A204.1 (cell line): ENCODE measurements around the gene TRMT1.

Experiments used
- FAIRE-seq: peaks from 2 replicates; lab custom pipeline; 2012; peaks lifted over from hg19 to GRCh38; lab: Jason Lieb, UNC

Gene TRMT1

DNA sequence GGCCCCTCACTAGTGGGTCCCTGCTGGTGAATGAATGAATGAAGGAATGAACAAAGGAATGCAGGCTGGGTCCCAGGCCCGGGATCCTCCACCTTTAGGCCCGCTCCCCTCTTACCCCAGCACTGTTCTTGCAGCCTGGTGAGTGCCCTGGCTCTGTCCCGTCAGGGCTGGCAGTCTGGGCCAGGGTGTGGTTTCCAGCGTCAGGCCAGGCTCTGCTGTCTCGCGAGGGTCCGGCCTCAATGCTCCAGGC lies 14.2 kb downstream of the TRMT1 start:
- no peak for FAIRE-seq

GRCh38 chr19:13101590-13102415 lies 14.7 kb downstream of the TRMT1 start:
- no peak for FAIRE-seq

DNA sequence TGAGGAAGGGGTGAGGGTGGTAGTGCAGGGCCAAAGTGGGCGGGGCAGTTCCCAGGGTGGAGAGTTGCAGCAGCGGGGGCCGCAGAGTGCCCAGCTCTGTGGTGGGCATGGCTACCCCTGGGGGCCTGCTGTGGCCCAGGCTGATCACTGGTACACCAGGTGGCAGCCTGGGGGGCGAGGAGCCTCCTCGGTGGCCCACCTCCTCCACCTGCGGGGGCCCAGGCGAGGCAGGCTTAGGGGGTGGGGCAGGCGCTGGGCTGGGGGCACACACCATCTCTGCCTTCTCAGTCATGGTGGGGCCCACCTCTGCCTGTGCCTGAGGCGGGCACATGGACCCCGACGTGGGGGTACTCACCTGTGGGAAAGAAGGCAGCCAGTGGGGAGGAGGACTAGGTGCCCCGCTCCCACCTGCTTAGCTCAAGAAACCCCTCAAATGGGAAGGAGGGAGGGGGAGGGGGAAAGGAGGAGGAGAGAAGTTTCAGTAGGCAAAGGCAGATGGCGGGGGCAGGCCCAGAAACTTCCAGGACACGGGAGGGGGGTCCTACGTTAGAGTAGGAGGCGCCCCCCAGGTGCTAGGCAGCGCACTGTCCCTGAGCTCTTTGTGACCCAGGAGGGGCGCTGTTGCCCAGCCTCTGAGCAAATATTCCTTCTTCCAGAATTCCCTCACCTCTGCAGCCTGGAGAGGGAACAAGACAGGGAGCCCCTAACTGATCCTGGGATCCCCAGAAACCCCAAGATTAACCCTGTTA lies 15.5 kb downstream of the TRMT1 start:
- FAIRE-seq, result no peak

- no peak for FAIRE-seq
Measured at GRCh38 chr19:13100031-13100588, 16.4 kb downstream of the TRMT1 start.

- FAIRE-seq, result no peak
Measured at GRCh38 chr19:13099073-13099999, 17.2 kb downstream of the TRMT1 start.

DNA sequence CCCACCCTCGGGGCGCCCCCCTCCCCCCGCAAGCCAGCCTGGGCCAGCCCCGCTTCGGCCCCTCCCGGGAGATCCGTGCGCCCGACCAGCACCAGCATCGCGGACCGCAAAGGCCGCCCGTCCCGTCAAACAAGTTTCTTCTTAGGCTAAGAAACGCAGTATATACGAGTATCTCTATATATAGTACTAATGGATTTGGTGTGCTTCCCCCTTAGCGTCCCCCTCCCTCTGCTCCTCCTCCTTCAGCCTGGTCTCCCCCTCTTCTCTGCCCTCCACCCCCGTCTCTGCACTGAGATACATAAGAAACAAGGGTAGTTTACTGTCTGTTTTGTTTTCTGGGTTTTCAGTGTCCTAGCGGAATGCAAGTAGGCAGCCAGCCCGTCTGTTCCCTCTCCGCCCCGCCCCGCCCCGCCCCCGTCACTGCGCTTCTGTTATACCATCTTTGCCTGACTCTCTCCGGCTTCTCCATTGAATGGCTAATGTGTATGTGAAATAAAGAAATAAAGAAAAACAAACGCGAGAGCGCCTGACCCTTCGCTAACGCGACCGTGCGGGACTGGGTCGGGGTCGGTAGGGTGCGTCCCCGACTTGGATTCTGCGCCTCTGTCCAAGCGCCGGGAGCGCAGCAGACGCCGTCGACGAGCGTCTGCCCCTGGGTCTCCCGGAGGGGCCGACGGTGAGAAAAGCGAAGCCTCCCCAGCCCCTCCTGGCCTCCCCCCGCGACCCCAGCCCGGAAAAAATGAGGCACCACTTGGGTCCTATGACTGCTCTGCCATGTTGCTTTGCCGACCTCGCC lies 18.1 kb downstream of the TRMT1 start:
- FAIRE-seq, result no peak

- FAIRE-seq, result no peak
Measured at GRCh38 chr19:13097463-13098258, 18.9 kb downstream of the TRMT1 start.

- FAIRE-seq, result no peak
Measured at GRCh38 chr19:13097033-13097462, 19.5 kb downstream of the TRMT1 start.

DNA sequence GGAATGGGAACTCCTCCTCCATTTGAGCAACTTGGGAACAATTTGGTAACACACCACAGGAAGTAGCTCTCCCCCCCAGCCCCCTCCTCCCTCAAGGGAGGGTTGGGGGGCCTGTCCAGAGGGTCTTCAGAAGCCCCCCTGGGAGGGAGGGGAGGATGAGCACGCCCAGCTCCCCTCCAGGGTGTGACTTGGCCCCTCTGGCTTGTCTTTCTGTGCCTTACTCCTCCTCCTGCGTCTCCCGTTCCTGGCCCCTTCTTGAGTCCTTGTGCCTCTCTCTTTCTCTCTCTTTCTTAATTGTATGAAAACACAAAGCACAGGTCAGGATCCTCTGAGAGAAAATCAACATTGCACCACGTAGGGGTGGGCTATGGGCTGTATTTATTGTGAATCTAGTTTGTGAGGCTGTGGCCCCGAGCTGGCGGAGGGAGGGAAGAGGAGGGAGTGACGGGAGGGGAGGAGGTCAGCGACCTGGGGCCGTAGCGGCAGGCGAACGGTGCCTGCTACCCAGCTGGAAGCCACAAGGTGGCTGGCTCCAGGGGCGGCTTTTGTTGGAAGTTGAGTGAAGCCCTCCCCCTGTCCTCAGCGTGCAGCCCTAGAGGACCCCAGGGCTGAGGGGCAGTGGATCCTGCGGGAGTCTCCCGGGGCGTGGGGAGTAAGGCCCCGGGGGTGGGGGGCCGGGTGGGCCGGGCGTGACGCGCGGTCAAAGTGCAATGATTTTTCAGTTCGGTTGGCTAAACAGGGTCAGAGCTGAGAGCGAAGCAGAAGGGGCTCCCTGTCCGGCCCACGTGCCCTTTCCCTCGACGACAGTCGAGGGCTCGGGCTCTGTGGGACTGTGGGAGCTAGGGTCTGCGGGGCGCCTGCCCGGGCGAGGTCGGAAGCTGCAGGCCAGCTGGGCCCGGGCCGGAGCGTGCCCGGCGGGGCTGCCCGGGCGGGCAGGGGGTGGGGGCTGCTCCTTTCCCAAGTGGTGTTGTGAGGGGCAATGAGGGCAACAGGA lies 20.3 kb downstream of the TRMT1 start:
- no peak for FAIRE-seq

GRCh38 chr19:13095393-13095784 lies 21.2 kb downstream of the TRMT1 start:
- FAIRE-seq, result no peak

- no peak for FAIRE-seq
Measured at GRCh38 chr19:13094771-13095392, 21.7 kb downstream of the TRMT1 start.

GRCh38 chr19:13094106-13094504 lies 22.4 kb downstream of the TRMT1 start:
- no peak for FAIRE-seq

DNA sequence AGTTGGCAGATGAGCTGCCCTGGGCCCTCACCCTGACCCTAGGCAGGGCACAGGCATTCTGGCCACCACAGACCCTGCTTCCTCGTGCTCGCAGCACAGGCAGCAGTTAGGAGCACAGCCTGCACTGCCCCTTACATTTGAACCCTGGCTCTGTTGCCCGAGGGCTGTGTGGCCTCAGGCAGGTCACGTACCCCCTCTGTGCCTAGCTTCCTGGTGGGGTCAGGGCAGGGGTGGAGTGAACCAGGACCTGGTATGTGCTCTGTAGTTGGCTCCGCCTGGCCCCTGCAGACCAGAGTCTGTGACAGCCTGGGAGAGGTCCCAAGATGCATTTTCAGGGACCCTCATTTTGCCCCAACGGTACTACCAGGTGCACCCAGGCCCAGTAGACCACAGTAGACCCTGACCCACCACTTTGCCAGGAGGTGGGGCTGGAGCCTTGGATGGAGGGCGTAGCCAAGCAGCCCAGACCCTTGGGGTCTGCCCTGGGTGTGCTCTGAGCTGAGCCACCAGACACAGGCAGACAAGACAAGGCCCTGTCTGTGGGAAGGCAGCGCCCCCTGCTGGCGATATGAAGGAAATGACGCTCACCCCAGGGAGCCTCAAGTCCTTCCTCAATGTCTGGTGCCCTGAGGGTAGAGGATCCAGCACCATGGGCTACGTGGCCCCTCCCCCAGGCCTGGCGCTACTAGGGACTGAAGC lies 23.0 kb downstream of the TRMT1 start:
- FAIRE-seq, result no peak

- no peak for FAIRE-seq
Measured at GRCh38 chr19:13092606-13093235, 23.8 kb downstream of the TRMT1 start.

- no peak for FAIRE-seq
Measured at GRCh38 chr19:13092158-13092543, 24.4 kb downstream of the TRMT1 start.

- no peak for FAIRE-seq
Measured at GRCh38 chr19:13091400-13092157, 25.0 kb downstream of the TRMT1 start.
